ENCODE results near the gene EAF2.
"Not testable (repeated sequence)": the region's sequence is repeated elsewhere in the genome, so short reads cannot be mapped to it uniquely, and the experiment has no call there.

EAF2 gene
- total RNA-seq: 4.4 to 7.2 reads per million in 2 donors

DNA sequence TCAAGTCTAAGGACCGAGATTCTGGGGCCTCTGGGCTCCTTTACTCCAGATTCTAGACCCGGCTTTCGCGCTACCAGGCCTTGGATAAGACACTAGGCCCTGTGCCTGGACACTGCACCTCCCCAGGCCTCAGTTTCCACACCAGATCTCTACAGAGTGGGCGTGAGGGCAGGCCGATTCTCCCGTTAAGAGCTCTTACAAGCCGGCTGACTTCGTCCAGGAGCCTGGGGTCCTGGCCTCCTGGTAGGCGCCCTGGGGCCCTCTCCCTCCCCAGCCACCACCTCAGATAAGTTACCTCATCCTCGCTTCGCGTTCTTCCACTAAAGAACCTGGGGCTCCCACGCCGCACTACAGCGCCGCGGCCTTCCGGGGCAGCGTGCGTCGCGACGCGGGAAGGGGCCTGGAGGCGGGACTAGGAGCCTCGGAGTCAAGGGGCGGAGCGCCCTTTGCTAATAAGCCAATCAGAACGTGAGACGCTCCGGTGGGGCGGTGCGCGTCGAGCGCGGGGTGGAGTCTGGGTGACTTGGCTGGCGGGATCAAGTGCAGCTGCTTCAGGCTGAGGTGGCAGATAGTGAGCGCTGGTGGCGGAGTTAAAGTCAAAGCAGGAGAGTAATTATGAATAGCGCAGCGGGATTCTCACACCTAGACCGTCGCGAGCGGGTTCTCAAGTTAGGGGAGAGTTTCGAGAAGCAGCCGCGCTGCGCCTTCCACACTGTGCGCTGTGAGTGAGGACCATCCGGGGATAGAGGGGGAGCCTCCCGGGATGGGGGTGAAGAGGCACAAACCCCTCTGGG lies at the start of gene EAF2, which contains the start of gene IQCB1:
TSS of gene EAF2 (plus strand) at position 539 of the 794 bp plus-strand sequence. CDS start at position 616, 77 bp downstream.
TSS of gene IQCB1 (minus strand) at position 390 of the 794 bp plus-strand sequence. CDS start 6,100 bp downstream, outside the sequence.
- peak; percentile 84 to 98 (median 93) for DNase-seq

DNA sequence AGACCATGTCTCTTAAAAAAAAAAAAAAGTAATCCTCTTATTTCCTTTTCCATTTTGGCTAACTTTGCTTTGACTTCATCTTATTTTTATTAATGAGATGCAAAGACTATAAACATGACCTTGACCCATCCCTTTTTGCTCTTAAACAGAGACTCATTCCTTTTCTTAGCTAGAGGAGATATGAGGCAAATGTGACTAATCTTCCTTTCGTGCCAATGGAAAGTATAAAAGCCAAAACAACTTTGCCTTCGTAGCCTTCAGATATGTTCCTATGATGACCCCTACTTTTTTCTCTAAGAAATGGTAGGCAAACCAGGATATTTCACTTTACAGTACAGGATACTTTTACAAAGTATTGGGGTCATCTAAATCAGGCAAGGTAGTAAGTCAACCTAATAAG lies 48.5 kb upstream of the EAF2 start:
- no peak for DNase-seq

DNA sequence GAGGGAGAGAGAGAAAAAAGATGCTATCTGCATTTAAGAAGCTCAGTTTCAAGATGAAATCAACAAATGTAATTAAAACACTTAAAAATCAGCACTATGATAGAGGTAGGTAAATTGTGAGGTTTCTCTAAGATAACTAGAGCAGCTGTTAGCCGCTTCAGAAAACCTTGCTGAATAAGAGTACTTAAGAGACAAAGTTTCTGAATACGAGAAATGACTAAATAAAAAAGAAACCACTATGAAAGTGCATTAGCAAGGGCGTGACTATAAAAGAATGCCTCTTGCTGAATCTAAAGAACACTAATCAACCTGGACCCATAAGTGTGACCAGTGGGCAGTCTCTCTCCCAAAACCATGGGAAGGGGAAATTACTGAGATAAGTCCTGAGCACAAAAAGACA lies 41.9 kb upstream of the EAF2 start:
- DNase-seq: peak in 1 of 5 experiments; percentile 15

DNA sequence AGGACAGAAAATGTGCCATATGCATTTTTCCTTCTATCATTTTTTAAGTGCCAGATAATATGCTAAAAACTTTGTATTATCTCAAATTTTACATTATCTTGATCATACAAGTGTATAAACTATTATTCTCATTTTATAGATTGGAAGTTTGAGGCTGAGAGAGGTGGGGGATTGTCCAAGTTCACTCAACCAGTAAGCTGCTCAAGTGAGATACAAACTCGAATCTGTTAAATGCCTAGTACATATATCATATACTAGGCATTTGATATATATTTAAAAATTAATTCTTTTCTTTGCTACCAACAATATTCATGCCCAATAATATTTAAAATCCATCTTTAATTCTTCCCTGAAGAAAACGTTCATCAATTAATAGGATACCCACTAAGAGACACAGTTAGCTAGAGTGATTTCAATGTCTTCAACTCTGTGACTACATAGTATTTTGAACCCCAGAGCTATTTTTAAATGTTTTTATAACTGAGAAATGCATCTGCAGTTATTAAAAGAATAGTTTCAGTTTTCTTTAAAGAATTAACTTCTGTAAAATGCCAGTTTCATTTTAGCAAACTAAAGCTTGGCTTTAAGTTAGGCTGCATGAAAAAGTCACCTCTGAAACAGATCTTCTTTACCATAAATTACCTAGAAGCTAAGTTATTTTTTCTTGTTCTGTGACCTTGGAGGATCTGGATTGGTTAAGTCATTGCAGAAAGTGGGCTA lies 40.6 kb upstream of the EAF2 start:
- no peak for DNase-seq

GRCh38 chr3:121796970-121797369 lies 38.0 kb upstream of the EAF2 start:
- DNase-seq: no peak

GRCh38 chr3:121800906-121801305 lies 34.1 kb upstream of the EAF2 start:
- DNase-seq: no peak

GRCh38 chr3:121803771-121804320 lies 31.2 kb upstream of the EAF2 start:
- DNase-seq: no peak

- no peak for DNase-seq
These were observed 25.8 kb upstream of the EAF2 start for GRCh38 chr3:121809249-121809648.

DNA sequence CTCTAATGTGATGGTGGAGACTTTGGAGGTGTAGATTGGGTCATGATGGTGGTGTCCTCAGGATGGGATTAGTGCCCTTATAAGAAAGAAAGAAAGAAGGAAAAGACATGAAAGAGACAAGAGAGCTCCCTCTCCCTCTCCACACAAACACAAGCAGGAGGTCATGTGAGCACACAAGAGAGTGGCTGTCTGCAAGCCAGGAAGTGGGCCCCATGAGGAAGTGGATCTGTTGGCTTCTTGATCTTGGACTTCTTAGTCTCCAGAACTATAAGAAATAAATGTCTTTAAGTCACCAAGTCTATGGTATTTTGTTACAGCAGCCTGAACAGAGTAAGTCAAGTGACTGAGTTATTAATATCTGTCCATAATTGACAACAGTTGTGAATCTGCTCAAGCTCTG lies 17.3 kb upstream of the EAF2 start:
- no peak for DNase-seq

GRCh38 chr3:121818578-121818977 lies 16.4 kb upstream of the EAF2 start:
- no peak for DNase-seq

DNA sequence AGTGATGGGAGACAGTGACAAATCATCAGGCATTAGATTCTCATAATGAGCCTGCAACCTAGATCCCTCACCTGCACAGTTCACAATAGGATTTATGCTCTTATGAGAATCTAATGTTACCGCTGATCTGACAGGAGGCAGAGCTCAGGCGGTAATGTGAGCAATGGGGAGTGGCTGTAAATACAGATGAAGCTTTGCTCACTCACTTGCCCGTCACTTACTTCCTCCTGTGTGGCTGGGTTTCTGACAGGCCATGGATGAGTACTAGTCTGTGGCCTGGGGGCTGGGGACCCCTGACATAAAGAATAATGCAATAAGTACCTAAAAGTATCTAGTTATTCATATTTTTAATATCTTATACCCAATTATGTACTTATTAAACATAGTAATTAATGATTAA lies 15.8 kb upstream of the EAF2 start:
- DNase-seq: no peak

DNA sequence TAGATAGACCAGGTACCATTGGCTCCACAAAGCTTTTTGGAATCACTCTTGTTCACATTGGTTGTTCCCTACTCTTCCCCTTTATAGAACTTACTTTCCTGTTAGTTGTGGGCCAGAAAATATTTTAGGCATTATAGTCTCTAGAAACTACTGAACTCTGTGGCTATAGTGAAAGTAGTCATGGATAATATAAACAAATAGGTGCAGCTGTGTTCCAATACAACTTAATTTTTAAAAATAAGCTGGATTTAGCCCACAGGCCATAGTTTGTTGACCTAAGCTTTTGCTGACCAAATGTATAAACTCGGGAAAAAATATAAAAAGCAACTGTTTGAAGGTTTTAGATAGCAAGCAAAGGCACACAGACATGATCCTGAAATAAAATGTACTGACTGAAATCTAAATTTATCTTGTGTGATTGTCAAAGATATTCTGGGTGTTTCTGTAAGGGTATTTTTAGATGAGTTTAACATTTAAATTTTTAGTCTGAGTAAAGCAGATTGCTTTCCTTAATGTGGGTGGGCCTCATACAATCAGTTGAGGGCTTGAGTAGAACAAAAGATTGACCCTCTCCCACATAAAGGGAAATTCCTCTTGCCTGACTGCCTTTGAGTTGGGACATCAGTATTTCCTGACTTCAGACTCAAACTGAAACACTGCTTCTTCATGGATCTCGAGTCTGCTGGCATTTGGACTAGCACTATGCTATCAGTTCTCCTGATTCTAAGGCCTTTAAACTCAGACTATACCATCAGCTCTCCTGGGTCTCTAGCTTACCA lies 13.4 kb upstream of the EAF2 start:
- no peak for DNase-seq

- DNase-seq: no peak
These were observed 12.0 kb upstream of the EAF2 start for GRCh38 chr3:121822973-121823372.

- peak in 2 of 5 experiments; percentile 1 to 40 for DNase-seq
These were observed 795 bp upstream of the EAF2 start for GRCh38 chr3:121834157-121834670.

DNA sequence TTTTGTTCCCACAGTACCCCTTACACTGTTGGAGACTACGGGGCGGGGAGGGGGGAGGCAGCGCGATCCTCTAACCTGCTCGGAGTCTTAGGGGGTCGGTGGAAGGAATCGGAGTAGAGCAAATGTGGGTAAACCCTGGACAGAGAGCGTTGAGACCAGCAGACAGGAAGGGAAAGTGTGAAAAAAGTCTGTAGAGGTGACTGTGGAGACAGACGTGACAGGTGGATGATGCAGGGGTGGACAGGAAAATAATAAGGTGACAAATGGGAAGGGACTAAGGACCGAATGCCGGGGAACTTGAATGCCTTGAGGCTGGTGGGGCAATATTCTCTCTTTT lies 424 bp downstream of the EAF2 start:
- peak in 2 of 5 experiments; percentile 41 to 45 for DNase-seq

- DNase-seq: no peak
These were observed 1.1 kb downstream of the EAF2 start for GRCh38 chr3:121836064-121836463.

DNA sequence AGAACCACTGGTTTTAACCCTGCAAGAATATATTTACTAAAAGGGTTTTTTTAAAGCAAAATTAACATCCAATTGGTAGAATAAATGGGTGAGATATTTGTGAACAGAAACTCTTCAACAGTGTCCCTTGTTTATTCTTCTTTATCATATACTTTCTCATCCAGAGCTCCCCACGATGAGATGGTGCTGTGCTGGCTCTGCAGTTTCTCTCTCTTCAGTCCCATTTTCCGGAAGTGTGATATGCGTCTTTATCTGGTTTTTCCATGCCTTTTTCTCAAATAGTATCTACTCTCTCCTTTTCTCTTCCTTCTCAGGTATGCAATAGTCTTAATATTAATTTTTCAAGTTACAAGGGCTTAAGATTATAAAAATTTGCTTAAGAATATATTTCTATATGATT lies 1.5 kb downstream of the EAF2 start:
- no peak for DNase-seq

- no peak for DNase-seq
These were observed 5.0 kb downstream of the EAF2 start for GRCh38 chr3:121839962-121840361.

- no peak for DNase-seq
These were observed 9.9 kb downstream of the EAF2 start for GRCh38 chr3:121844892-121845291.

DNA sequence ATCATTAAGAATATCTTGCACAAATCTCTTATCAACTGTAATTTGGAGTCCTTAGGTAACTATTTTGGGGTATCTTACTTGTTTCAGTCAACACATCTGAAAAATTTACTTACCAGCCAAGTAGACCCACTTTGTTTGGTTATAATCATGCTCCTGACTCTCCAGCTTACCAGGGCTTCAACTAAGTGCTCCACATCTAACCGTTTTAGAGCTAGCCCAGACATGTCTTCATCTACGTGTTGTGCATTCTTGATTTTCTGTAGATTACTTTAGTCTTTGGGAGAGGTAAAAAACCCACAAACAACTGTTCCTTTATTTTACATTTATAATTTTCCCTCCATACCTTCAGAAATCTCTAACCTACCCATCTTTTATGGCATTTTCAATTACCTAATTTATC lies 17.2 kb downstream of the EAF2 start:
- no peak for DNase-seq

DNA sequence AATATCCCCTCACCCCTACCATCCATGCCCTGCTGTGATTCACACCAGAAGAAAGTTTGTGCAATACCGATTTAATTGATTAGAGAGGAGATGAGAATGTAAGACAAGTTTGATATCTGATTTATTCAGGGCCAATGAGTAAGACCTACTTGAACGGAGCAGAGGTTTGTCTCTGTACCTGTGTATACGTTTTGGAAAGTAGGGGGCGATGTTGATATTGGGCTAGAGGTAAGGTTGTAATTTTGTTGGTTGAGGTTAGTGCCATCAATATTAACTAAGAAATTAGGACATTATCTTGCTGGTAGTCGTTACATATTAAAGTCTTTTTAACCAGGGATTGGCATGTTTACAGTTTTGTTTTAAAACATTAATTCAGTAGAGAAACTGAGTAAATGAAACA lies 20.5 kb downstream of the EAF2 start:
- peak in 1 of 5 experiments; percentile 52 for DNase-seq

DNA sequence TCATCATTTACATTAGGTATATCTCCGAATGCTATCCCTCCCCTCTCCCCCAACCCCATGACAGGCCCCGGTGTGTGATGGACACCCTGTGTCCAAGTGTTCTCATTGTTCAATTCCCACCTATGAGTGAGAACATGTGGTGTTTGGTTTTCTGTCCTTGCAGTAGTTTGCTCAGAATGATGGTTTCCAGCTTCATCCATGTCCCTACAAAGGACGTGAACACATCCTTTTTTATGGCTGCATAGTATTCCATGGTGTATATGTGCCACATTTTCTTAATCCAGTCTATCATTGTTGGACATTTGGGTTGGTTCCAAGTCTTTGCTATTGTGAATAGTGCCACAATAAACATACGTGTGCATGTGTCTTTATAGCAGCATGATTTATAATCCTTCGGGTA lies 22.8 kb downstream of the EAF2 start:
- DNase-seq: not testable (repeated sequence)

- not testable (repeated sequence) for DNase-seq
These were observed 28.2 kb downstream of the EAF2 start for GRCh38 chr3:121863247-121863646.

Measured in T-helper 2 cell (primary cell).